CD4-positive, alpha-beta T cell treated with Interleukin-10 for 1 hour (primary cell): Measurements from ENCODE around the gene C2orf76.

Experiments used
- DNase-seq: peaks from one replicate; pipeline ENCODE4 v3.0.0-alpha.2; 2020

Gene C2orf76

GRCh38 chr2:119260646-119261492 is 105.8 kb downstream of the C2orf76 start:
- DNase-seq: no peak

- no peak for DNase-seq
Measured at GRCh38 chr2:119259296-119259860, 107.3 kb downstream of the C2orf76 start.

GRCh38 chr2:119257198-119257597 is 109.4 kb downstream of the C2orf76 start:
- DNase-seq: no peak

DNA sequence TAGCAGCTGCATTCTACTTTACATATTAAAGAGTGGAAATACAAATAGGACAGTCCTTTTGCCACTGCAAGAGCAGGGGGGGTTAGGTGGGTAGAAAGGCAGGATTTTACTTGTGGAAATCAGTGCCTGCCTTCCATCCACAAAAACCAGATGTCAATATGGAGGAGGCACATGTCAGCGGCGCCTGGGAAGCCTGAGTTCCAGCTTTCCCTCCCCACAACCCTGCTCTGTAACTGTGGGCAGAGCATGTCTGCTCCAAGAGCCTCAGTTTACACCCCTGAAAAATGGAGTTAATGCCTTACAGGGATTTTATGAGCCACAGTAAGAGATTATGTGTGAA is 110.1 kb downstream of the C2orf76 start:
- DNase-seq: no peak

- no peak for DNase-seq
Measured at GRCh38 chr2:119255760-119256581, 110.7 kb downstream of the C2orf76 start.

GRCh38 chr2:119254601-119255080 is 112.0 kb downstream of the C2orf76 start:
- no peak for DNase-seq

DNA sequence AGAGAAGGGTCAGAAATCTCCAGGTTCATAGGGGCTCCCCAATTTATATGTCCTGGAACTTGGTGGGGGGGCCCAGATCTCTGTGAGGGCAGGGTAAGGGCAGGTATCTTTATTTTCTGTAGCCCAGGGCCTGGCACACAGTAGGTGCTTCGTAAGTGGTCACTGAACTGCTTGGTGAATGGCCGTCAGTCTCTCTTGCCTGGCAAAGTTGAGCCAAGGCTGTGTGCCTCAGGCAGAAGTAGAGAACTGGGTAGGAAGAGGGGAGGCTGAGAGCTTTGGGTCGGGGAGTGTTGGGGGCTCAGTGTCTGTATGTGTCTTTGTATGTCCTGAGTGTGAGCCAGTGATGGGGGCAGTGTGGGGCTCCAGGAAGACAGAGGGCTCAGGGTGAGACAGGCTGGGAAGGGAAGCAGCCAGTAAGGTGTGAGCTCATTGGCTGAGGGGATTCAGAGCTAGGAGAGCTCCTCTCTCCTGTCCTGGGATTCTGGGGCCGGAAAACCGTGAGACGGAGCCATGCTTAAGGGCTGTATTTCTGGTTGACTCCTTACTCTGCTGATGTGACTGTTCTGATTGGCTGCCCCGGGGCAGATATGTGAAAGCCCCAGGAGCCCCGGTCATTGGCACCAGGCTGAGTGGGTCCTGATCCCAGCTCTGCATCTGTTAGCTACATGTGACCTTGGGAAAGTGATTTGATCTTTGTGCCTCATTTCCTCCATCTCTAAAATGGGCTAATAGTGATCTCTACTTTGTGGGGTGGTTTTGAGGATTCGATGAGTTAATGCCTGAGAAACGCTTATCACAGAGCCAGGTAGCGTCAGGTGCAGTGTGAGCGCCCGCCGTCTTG is 112.7 kb downstream of the C2orf76 start:
- no peak for DNase-seq

DNA sequence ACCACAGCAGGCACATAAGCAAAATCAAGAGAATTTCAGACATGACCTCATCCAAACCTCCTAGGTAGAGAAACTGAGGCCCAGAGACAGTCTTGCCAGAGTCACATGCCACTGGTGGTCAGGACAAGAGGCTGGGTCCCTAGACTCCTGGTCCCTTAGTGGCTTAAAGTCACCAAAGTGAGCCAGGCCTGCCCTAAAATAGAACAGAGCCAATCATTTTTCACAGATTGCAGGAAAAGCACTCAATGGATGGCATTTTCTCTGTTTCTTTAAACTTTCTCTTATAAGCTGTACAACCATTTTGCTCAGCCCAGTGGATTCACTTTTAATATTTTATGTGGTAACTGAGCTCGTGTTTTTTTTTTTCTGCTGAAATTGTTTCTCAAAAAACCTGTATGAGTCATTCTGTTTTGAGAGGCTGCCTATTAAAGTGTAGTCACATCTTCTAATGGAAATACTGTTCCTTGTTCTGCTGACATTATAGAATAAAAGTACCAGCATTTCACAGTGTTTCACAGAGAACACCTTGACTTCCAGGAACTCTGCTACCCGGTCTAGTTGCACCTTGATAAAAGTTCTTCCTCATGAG is 113.4 kb downstream of the C2orf76 start:
- DNase-seq: no peak
